ENCODE results near the gene DBNDD1.

Gene DBNDD1

DNA sequence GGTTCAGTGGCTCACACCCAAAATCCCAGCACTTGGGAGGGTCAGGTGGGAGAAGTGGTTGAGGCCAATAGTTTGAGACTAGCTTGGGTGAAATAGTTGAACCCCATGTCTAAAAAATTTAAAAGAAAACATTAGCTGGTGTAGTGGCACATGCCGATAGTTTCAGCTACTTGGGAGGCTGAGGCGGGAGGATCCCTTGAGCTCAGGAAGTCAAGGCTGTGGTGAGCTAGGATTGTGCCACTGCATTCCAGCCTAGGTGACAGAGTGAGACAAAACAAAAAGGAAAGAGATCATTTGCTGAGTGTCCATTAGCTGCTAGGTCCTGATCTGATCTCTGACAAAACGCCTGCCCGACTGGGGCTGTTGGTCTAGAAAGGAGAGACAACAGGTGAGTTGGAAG is 14.1 kb upstream of the DBNDD1 start:
- TF ChIP-seq POLR2A (IDR thresholded peaks at IDR 0.05; ENCODE audit: low read depth, low read length) (no peak), TAF1 (IDR thresholded peaks at IDR 0.05; ENCODE audit: borderline replicate concordance, low read depth, low read length) (no peak), POLR2AphosphoS5 (IDR thresholded peaks at IDR 0.05; ENCODE audit: low read depth, low read length) (no peak)
- no peak for DNase-seq (ENCODE audit: insufficient read length)
- no peak for FAIRE-seq

DNA sequence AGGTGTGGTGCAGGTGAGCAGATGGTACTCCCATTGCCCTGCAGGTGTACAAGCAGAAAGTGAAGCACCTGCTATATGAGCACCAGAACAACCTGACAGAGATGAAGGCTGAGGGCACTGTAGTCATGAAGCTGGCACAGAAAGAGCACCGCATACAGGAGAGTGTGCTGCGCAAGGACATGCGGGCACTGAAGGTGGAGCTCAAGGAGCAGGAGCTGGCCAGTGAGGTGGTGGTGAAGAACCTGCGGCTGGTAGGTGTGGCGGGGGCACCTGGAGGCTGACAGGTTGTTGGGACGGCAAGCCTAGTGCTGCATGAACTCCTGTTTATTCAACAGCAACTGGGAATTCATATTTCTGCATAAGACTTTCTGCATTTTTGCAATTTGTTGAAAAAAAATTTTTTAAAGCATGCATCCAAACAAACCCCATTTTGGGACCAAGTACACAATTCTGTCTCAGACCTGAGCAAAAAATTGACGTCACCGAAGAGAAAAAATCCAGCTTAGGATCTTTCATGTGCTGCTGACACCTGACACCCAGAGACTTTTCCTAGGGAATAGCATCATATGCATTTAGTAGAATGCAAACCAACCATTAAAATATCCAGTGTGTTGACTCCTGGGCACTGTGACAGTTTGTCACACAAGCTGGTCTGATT is 13.5 kb upstream of the DBNDD1 start:
- no peak for DNase-seq (ENCODE audit: insufficient read length)
- FAIRE-seq: no peak
- TF ChIP-seq POLR2A (IDR thresholded peaks at IDR 0.05; ENCODE audit: low read depth, low read length): no peak
- no peak for TF ChIP-seq POLR2AphosphoS5 (IDR thresholded peaks at IDR 0.05; ENCODE audit: low read depth, low read length)
- TF ChIP-seq TAF1 (IDR thresholded peaks at IDR 0.05; ENCODE audit: borderline replicate concordance, low read depth, low read length): no peak

DNA sequence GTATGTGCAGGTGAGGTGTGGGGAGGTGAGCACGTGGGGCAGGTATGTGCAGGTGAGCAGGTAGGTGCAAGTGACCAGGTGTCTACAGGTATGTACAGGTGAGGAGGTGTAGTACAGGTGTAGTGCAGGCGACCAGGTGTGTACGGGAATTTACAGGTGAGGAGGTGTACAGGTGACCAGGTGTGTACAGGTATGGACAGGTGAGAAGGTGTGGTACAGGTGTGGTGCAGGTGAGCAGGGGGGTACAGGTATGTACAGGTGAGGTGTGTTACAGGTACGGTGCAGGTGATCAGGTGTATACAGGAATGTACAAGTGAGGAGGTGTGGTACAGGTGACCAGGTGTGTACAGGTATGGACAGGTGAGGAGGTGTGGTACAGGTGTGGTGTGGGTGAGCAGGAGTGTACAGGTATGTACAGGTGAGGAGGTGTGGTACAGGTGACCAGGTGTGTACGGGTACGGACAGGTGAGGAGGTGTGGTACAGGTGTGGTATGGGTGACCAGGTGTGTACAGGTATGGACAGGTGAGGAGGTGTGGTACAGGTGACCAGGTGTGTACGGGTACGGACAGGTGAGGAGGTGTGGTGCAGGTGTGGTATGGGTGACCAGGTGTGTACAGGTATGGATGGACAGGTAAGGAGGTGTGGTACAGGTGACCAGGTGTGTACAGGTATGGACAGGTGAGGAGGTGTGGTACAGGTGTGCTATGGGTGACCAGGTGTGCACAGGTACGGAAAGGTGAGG is 12.8 kb upstream of the DBNDD1 start:
- FAIRE-seq: peak; percentile 58
- DNase-seq (ENCODE audit: insufficient read length): no peak
- TF ChIP-seq POLR2A (IDR thresholded peaks at IDR 0.05; ENCODE audit: low read depth, low read length) (no peak), TAF1 (IDR thresholded peaks at IDR 0.05; ENCODE audit: borderline replicate concordance, low read depth, low read length) (no peak), POLR2AphosphoS5 (IDR thresholded peaks at IDR 0.05; ENCODE audit: low read depth, low read length) (no peak)

DNA sequence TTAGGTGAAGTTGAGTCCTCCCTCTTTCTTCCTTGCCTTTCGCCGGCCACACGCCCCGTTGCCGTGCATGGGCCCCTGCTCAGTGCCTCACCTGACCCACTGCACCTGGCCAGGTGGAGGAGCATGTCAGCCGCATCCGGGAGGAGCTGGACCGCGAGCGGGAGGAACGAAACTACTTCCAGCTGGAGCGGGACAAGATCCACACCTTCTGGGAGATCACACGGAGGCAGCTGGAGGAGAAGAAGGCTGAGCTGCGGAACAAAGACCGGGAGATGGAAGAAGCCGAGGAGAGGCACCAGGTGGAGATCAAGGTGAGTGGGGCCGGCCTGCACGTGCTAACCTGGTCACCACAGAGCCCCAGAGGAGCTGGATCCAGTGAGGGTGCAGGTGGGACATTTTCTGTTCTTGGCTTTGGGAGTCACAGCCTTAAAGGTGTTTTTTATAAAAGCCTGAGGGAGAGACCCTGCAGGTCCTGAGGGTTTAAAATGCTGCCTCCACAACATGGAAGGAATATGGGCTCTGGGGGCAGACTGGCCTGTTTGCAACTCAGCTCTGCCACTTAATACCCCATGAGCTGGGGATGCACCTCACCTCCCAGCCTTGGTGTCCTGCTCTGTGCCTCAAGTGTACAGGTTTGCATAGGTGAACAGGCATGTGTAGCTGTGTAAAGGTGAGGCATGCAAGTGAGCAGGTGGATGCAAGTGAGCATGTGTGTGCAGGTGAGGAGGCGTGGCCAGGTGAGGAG is 12.1 kb upstream of the DBNDD1 start:
- FAIRE-seq: no peak

DNA sequence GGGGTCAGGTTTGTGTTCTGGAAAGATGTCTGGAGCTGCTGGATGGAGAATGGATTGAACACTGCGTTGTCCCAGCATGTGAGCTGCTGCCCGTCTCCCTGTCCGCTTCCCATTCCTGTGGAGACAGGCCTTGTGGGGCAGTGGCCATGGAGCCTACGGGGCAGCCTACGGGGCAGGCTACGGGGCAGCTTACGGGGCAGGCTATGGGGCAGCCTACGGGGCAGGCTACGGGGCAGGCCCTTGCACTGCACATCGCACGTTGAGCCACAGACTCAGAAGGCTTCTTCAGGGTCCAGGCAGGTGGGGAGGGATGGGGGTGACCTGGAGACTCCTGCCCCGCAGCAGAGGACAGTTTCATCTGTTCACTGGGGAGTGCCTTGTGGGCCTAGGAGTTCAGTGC is 9.7 kb upstream of the DBNDD1 start:
- no peak for FAIRE-seq
- no peak for TF ChIP-seq POLR2AphosphoS5 (IDR thresholded peaks at IDR 0.05; ENCODE audit: low read depth, low read length)
- no peak for TF ChIP-seq TAF1 (IDR thresholded peaks at IDR 0.05; ENCODE audit: borderline replicate concordance, low read depth, low read length)
- TF ChIP-seq POLR2A (IDR thresholded peaks at IDR 0.05; ENCODE audit: low read depth, low read length): no peak
- DNase-seq (ENCODE audit: insufficient read length): no peak

More for the DNA sequence above, 12.1 kb upstream of the DBNDD1 start:
- DNase-seq (ENCODE audit: insufficient read length): no peak
- TF ChIP-seq TAF1 (IDR thresholded peaks at IDR 0.05; ENCODE audit: borderline replicate concordance, low read depth, low read length) (no peak), POLR2AphosphoS5 (IDR thresholded peaks at IDR 0.05; ENCODE audit: low read depth, low read length) (no peak), POLR2A (IDR thresholded peaks at IDR 0.05; ENCODE audit: low read depth, low read length) (no peak)

DNA sequence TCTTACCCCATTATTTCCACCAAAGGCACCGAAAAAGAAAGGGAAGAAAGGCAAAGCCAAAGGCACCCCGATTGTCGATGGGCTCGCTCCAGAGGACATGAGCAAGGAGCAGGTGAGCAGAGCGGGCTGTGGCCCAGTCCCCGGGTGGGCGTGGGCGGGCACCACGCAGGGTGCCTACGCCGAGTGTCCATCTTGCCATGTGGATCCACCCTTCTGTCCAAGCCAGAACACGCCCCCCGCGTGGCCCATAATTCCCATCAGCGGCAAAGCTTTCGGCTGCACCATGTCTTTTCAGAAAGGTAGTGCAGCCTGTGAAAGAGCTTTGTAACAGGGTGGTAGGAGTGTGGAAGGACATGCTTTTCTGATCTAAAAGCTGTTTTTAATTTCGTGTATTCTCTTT is 8.4 kb upstream of the DBNDD1 start:
- no peak for FAIRE-seq
- TF ChIP-seq TAF1 (IDR thresholded peaks at IDR 0.05; ENCODE audit: borderline replicate concordance, low read depth, low read length) (no peak), POLR2A (IDR thresholded peaks at IDR 0.05; ENCODE audit: low read depth, low read length) (no peak), POLR2AphosphoS5 (IDR thresholded peaks at IDR 0.05; ENCODE audit: low read depth, low read length) (no peak)

DNA sequence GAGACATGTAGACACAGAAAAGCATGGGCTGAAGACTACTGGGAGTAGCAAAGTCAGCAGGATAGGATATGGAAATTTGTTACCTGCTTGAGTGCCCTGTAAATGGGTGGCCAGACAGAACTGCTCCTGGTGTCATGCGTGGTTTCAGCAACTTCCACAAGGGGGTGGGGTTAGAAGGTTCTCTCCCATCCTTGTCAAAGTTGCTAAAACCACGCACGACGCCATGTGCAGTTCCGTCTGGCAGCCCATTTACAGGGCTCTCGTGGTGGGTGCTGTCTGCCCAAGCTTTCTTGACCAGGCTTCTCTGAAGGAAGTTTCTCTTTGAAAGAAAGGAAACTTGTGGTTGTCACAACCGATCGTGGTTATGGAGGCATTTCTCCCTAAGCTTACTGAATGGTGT is 6.9 kb upstream of the DBNDD1 start:
- TF ChIP-seq TAF1 (IDR thresholded peaks at IDR 0.05; ENCODE audit: borderline replicate concordance, low read depth, low read length): no peak
- no peak for TF ChIP-seq POLR2A (IDR thresholded peaks at IDR 0.05; ENCODE audit: low read depth, low read length)
- FAIRE-seq (no peak), DNase-seq (ENCODE audit: insufficient read length) (no peak)

More for the DNA sequence above, 8.4 kb upstream of the DBNDD1 start:
- no peak for DNase-seq (ENCODE audit: insufficient read length)

DNA sequence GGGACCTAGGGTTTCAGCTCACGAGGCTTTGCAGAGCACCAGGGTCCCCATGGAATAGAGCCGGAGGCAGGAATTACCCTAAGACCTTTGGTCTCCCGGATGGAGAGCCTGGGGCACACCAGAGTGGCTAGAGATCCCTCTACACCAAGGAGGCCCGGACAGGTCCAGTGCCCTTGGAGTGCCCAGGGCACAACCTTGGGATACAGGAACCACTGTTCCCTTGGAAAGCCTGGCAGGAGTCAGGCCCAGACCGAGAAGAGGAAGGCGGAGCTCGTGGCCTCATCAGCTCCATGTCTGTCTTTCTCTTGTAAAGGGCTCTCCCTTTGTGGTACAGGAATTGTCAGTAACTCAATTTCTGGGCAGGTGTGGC is 3.8 kb upstream of the DBNDD1 start:
- no peak for FAIRE-seq
- DNase-seq (ENCODE audit: insufficient read length): no peak

DNA sequence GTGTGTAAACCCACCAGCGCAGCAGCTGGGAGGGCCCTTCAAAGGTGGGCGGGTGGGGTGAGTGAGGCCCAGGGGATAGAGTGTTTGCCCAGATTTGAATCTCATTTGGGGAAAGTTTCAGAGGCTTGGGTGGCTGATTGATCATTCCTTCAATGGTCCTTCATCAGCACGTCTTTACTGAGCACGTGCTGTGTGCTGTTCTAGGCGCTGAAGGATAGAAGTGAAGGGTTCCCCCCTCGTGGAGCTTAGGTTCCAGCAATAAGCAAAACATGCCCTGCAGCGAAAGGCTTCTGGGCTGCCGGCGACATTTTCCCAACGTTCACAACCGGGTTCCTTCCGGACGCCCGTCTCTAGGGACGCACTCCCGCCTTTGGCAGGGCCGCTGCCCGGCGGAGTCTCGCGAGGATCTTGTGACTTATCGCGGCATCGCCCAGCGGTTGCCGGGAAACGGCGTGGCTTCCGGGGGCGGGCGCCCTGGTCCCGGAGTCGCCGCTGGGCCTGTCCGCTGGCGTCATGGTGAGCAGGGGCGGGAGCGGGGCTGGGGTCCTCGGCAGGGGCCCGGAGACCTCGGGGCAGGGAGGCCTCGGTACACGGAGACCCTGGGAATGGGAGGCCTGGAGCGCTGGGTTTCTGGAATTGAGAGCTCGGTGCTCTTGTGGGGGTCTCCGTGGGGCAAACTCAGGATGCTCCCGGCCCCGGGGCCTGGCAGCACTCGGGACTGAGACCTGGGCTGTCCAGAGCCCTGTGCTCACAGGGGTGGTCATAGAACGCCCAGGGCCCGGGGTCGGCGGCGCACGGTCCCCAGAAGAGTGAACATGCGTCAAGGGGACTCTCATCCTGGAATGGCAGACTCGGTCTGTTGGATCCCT is 3.2 kb upstream of the DBNDD1 start:
- DNase-seq (ENCODE audit: insufficient read length): peak; percentile 92
- peak; percentile 68 for FAIRE-seq
- TF ChIP-seq POLR2AphosphoS5 (IDR thresholded peaks at IDR 0.05; ENCODE audit: low read depth, low read length) (no peak), POLR2A (IDR thresholded peaks at IDR 0.05; ENCODE audit: low read depth, low read length) (no peak), TAF1 (IDR thresholded peaks at IDR 0.05; ENCODE audit: borderline replicate concordance, low read depth, low read length) (no peak)

More for the DNA sequence above, 3.8 kb upstream of the DBNDD1 start:
- TF ChIP-seq POLR2AphosphoS5 (IDR thresholded peaks at IDR 0.05; ENCODE audit: low read depth, low read length) (no peak), TAF1 (IDR thresholded peaks at IDR 0.05; ENCODE audit: borderline replicate concordance, low read depth, low read length) (no peak), POLR2A (IDR thresholded peaks at IDR 0.05; ENCODE audit: low read depth, low read length) (no peak)

DNA sequence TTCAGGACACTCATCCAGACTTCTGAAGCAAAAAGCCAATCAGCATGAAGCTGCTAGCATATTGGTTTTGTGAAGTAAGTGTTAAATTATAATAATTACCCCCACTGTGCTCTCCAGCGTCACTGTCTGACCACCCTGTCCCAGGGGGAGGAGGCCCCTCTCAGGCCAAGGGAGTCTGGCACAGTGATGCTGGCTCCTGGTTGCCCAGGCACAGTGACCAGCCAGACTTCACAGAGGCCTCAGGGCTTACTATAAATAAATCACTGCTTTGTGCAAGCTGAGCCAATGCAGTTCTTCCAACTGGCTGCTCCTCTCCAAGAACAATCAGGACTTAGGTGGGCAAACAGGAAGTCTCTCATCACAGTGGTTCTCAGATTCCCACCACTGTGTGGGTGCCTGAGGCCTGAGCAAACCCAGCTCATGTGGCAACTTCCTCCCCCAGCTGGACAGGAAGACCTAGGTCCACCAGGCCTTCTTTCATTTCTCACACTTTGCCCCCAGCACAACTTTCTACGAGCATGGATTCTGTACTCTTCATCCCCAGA is 1.7 kb upstream of the DBNDD1 start:
- no peak for DNase-seq (ENCODE audit: insufficient read length)
- no peak for FAIRE-seq
- no peak for TF ChIP-seq TAF1 (IDR thresholded peaks at IDR 0.05; ENCODE audit: borderline replicate concordance, low read depth, low read length)
- no peak for TF ChIP-seq POLR2AphosphoS5 (IDR thresholded peaks at IDR 0.05; ENCODE audit: low read depth, low read length)
- TF ChIP-seq POLR2A (IDR thresholded peaks at IDR 0.05; ENCODE audit: low read depth, low read length): no peak
